ENCODE results near the gene NEO1.
"Not testable (repeated sequence)": the region's sequence is repeated elsewhere in the genome, so short reads cannot be mapped to it uniquely, and the experiment has no call there.

NEO1 gene

DNA sequence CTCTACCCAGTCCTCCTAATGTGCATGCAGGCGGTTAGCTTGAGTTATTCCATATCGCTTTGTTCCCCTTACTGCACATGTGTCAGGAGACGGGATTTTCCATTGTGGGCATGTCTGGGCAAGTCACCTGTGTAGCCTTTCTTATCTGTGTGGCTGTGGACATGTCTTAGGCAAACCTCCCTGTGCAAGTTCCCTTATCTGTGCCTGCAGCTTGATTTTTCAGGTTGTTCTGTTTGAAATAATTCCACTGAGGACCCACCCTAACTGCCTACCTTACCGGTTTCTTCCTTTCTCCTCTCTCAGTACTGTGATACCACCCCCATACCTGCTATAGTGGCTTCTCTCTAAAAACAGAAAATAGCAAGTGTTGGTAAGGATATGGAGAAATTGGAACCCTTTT is 113.6 kb downstream of the NEO1 start:
- Histone ChIP-seq H3K36me3 (ENCODE audit: control insufficient read depth, low read length) (no peaks in the 10 kb centered on the region), H3K4me1 (ENCODE audit: control insufficient read depth, low read length) (no peaks in the 10 kb centered on the region), H3F3A (ENCODE audit: control insufficient read depth, insufficient read depth) (no peaks in the 10 kb centered on the region), H3K27me3 (ENCODE audit: control insufficient read depth, low read length) (no peaks in the 10 kb centered on the region), H3K27ac (ENCODE audit: low read depth, low read length) (no peak overlapping the region), H3K79me2 (ENCODE audit: control insufficient read depth, low read length) (no peaks in the 10 kb centered on the region), H3K4me3 (ENCODE audit: low read length) (no peak overlapping the region), H3K9me3 (ENCODE audit: control insufficient read depth, insufficient read depth, low read length) (no peaks in the 10 kb centered on the region), H4K20me1 (ENCODE audit: control insufficient read depth, insufficient read depth, low read depth, low read length) (no peaks in the 10 kb centered on the region), H3K9me2 (replicated peaks; ENCODE audit: control insufficient read depth, low read length) (no peaks in the 10 kb centered on the region), H3K4me2 (ENCODE audit: low read length) (no peak overlapping the region)
- TF ChIP-seq EZH2phosphoT487 (IDR thresholded peaks at IDR 0.05; ENCODE audit: borderline replicate concordance, low read length), result no peak
- TF ChIP-seq, protein P1, sequence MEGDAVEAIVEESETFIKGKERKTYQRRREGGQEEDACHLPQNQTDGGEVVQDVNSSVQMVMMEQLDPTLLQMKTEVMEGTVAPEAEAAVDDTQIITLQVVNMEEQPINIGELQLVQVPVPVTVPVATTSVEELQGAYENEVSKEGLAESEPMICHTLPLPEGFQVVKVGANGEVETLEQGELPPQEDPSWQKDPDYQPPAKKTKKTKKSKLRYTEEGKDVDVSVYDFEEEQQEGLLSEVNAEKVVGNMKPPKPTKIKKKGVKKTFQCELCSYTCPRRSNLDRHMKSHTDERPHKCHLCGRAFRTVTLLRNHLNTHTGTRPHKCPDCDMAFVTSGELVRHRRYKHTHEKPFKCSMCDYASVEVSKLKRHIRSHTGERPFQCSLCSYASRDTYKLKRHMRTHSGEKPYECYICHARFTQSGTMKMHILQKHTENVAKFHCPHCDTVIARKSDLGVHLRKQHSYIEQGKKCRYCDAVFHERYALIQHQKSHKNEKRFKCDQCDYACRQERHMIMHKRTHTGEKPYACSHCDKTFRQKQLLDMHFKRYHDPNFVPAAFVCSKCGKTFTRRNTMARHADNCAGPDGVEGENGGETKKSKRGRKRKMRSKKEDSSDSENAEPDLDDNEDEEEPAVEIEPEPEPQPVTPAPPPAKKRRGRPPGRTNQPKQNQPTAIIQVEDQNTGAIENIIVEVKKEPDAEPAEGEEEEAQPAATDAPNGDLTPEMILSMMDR (IDR thresholded peaks at IDR 0.05; ENCODE audit: low read depth, low read length, poor library complexity, severe bottlenecking), result no peak

DNA sequence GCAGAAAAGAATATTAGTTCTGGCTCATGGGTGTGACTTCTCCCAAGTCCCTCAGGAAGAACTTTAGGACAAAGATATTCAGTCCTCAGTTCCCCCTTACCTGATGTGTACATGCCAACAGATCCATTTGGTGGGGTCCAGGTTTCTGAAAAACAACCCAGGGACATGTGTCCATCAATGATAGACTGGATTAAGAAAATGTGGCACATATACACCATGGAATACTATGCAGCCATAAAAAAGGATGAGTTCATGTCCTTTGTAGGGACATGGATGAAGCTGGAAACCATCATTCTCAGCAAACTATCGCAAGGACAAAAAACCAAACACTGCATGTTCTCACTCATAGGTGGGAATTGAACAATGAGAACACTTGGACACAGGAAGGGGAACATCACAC is 114.4 kb downstream of the NEO1 start:
- H4K20me1 ChIP-seq (ENCODE audit: control insufficient read depth, insufficient read depth, low read depth, low read length); H3K4me3 ChIP-seq (ENCODE audit: low read length); H3K79me2 ChIP-seq (ENCODE audit: control insufficient read depth, low read length); H3K9me3 ChIP-seq (ENCODE audit: control insufficient read depth, insufficient read depth, low read length); H3F3A ChIP-seq (ENCODE audit: control insufficient read depth, insufficient read depth); H3K27me3 ChIP-seq (ENCODE audit: control insufficient read depth, low read length); H3K27ac ChIP-seq (ENCODE audit: low read depth, low read length); H3K4me1 ChIP-seq (ENCODE audit: control insufficient read depth, low read length); H3K36me3 ChIP-seq (ENCODE audit: control insufficient read depth, low read length); H3K9me2 ChIP-seq (replicated peaks; ENCODE audit: control insufficient read depth, low read length); H3K4me2 ChIP-seq (ENCODE audit: low read length): not testable (repeated sequence)

DNA sequence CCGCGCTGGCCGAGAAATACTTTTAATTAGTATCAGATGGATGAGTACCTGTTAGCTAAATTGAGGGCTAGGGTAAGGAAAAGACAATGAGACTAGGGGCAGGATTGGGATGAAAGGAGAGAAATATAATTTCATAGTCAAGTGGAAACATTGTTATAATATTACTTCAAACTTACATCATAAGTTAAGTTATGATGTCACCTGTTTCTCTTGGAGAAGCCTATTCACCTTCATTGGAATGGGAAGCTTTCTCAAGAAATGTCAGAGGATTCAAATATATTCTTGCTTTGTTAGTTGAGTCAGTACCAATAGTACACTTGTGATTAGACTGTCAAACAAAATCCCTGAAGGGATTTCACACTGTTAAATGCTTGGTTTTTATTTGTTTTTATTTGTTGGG is 116.2 kb downstream of the NEO1 start:
- Histone ChIP-seq H3K4me3 (ENCODE audit: low read length) (no peak overlapping the region), H3K9me3 (ENCODE audit: control insufficient read depth, insufficient read depth, low read length) (no peaks in the 10 kb centered on the region), H3K9me2 (replicated peaks; ENCODE audit: control insufficient read depth, low read length) (no peaks in the 10 kb centered on the region), H3K4me2 (ENCODE audit: low read length) (no peak overlapping the region), H3K27me3 (ENCODE audit: control insufficient read depth, low read length) (peaks cover 3% of the 10 kb centered on the region; the same call in 1 of the 2 replicates), H3F3A (ENCODE audit: control insufficient read depth, insufficient read depth) (no peaks in the 10 kb centered on the region), H4K20me1 (ENCODE audit: control insufficient read depth, insufficient read depth, low read depth, low read length) (no peaks in the 10 kb centered on the region), H3K79me2 (ENCODE audit: control insufficient read depth, low read length) (no peaks in the 10 kb centered on the region), H3K4me1 (ENCODE audit: control insufficient read depth, low read length) (no peaks in the 10 kb centered on the region), H3K27ac (ENCODE audit: low read depth, low read length) (no peak overlapping the region), H3K36me3 (ENCODE audit: control insufficient read depth, low read length) (no peaks in the 10 kb centered on the region)
- TF ChIP-seq, protein P1 (IDR thresholded peaks at IDR 0.05; ENCODE audit: low read depth, low read length, poor library complexity, severe bottlenecking), result no peak
- no peak for TF ChIP-seq EZH2phosphoT487 (IDR thresholded peaks at IDR 0.05; ENCODE audit: borderline replicate concordance, low read length)

DNA sequence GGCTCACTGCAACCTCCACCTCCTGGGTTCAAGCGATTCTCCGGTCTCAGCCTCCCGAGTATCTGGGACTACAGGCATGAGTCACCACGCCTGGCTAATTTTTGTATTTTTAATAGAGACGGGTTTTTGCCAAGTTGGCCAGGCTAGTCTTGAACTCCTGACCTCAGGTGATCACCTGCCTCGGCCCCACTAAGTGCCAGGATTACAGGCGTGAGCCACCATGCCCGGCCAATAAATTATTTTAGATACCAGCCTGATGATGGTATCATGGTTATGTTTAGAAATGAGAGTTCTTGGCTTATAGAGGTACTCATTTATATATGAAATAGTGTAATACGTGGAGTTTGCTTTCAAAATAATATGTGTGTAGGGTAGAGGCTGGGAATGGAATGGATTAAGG is 119.4 kb downstream of the NEO1 start:
- no peak overlapping the region for H3K27ac ChIP-seq (ENCODE audit: low read depth, low read length)
- no peaks in the 10 kb centered on the region for H4K20me1 ChIP-seq (ENCODE audit: control insufficient read depth, insufficient read depth, low read depth, low read length)
- peaks cover 6% of the 10 kb centered on the region; the same call in 1 of the 2 replicates for H3K27me3 ChIP-seq (ENCODE audit: control insufficient read depth, low read length)
- no peaks in the 10 kb centered on the region for H3K79me2 ChIP-seq (ENCODE audit: control insufficient read depth, low read length)
- no peaks in the 10 kb centered on the region for H3F3A ChIP-seq (ENCODE audit: control insufficient read depth, insufficient read depth)
- no peaks in the 10 kb centered on the region for H3K4me1 ChIP-seq (ENCODE audit: control insufficient read depth, low read length)
- no peak overlapping the region for H3K4me3 ChIP-seq (ENCODE audit: low read length)
- no peak for TF ChIP-seq EZH2phosphoT487 (IDR thresholded peaks at IDR 0.05; ENCODE audit: borderline replicate concordance, low read length)
- TF ChIP-seq, protein P1 (IDR thresholded peaks at IDR 0.05; ENCODE audit: low read depth, low read length, poor library complexity, severe bottlenecking), result no peak
- H3K9me2 ChIP-seq (replicated peaks; ENCODE audit: control insufficient read depth, low read length), result no peaks in the 10 kb centered on the region
- no peak overlapping the region for H3K4me2 ChIP-seq (ENCODE audit: low read length)
- no peaks in the 10 kb centered on the region for H3K9me3 ChIP-seq (ENCODE audit: control insufficient read depth, insufficient read depth, low read length)
- no peaks in the 10 kb centered on the region for H3K36me3 ChIP-seq (ENCODE audit: control insufficient read depth, low read length)
